ENCODE results near the gene DDA1. TPM values are rescaled to one million over a fixed set of nuclear protein-coding genes. Genes with fewer than 3 reads are reported as not detected.
A peak's percentile ranks its signal among the peaks of the same experiment; 100 is the strongest.

The DDA1 gene
- total and polyA plus RNA-seq, 2 of the 13 experiments (the other 11 are each of a cell fraction or from before 2014, with no cell fraction given) = 24.5 to 26.0 TPM

- Histone ChIP-seq H2AFZ (ENCODE audit: low read length) (no peak overlapping the region), H3K4me2 (ENCODE audit: low read depth, low read length) (peak overlapping the region; percentile 44), H3K4me1 (ENCODE audit: insufficient read depth, low read length) (0 out of 2 replicates have a peak, but pooled peaks cover 6% of the 10 kb centered on the region), H3K9me3 (ENCODE audit: low read length) (no peaks in the 10 kb centered on the region), H3K27ac (ENCODE audit: extremely low read length, insufficient read depth, low read length) (no peak overlapping the region), H3K27me3 (ENCODE audit: control insufficient read depth in 1 of 2, insufficient read depth in 2 of 2, low read length in 2 of 2) (no peaks in the 10 kb centered on the region), H3K4me3 (replicated peaks in 1 of 3; ENCODE audit: insufficient read depth in 1 of 3, low read depth in 2 of 3, low read length in 3 of 3) (peak overlapping the region in 1 of 3 experiments; percentile 57; a peak in 2 of 6 replicates), H4K20me1 (ENCODE audit: insufficient read depth, low read length) (no peaks in the 10 kb centered on the region), H3K36me3 (replicated peaks in 1 of 2; ENCODE audit: control insufficient read depth in 1 of 2, insufficient read depth in 2 of 2, low read length in 2 of 2) (peaks cover 1 to 8% of the 10 kb centered on the region in 2 experiments; a peak in 3 of 5 replicates), H3K79me2 (ENCODE audit: insufficient read depth, low read length) (no peaks in the 10 kb centered on the region), H3K9ac (ENCODE audit: insufficient read depth, low read depth, low read length) (peak overlapping the region; percentile 23)
- in situ Hi-C loops (cut with HindIII; ENCODE audit: extremely low pct_ligation_motif_present, low pct_unique_long_range_greater_than_20kb) = loop anchor here (5.0 kb wide), 2 partner anchors 80 to 215 kb away; no protein-coding TSS in a partner anchor
- ChIA-PET CTCF (ENCODE audit: low intra/inter-chr PET ratio, low total read pairs) (interaction anchor here (1.1 to 2.3 kb wide), 3 partner anchors 22 to 215 kb away, joined by 5 to 17 read pairs (median 16); no protein-coding TSS in a partner anchor), POLR2A (interaction anchor here (0.6 to 1.2 kb wide), 6 partner anchors 16 to 56 kb away, joined by 3 to 5 read pairs (median 4); partner anchors contain the start of genes BABAM1, DDA1, MRPL34 and OCEL1)
- peak; percentile 69 for DNase-seq (ENCODE audit: low spot score)
- ATAC-seq = peak; percentile 96
- intact Hi-C loops (cut with micrococcal nuclease; ENCODE audit: unreplicated experiment) = loop anchor here (1.0 to 5.0 kb wide), 2 partner anchors 77 to 215 kb away; no protein-coding TSS in a partner anchor
- BruUV-seq (replicated peaks) = no TSS peak
- no peak for FAIRE-seq
- WGBS (ENCODE audit: low lambda C conversion rate) = 10% methylated on average over 20 of the region's 45 CpGs
- TF ChIP-seq ZFP90 (CRISPR knock-in tag; IDR thresholded peaks at IDR 0.05; ENCODE audit: borderline replicate concordance) = no peak
- TF ChIP-seq KLF13 (CRISPR knock-in tag; IDR thresholded peaks at IDR 0.05) = no peak
- peak; percentile 46; the same call in 1 of the 2 replicates for TF ChIP-seq ZNF292 (CRISPR knock-in tag; IDR thresholded peaks at IDR 0.05; ENCODE audit: borderline replicate concordance, low read depth)
- TF ChIP-seq ZHX2 (IDR thresholded peaks at IDR 0.05; ENCODE audit: low read depth) = no peak
- TF ChIP-seq ZHX2 (CRISPR knock-in tag; IDR thresholded peaks at IDR 0.05; ENCODE audit: borderline replicate concordance) = no peak
- no peak; the same call in 1 of the 2 replicates for TF ChIP-seq TSC22D2 (CRISPR knock-in tag; IDR thresholded peaks at IDR 0.05; ENCODE audit: borderline replicate concordance)
- no peak for TF ChIP-seq ELF1 (CRISPR knock-in tag; IDR thresholded peaks at IDR 0.05)
- no peak for TF ChIP-seq CBX2 (IDR thresholded peaks at IDR 0.05; ENCODE audit: low read depth, low read length)
- no peak for TF ChIP-seq CBX2 (CRISPR knock-in tag; IDR thresholded peaks at IDR 0.05; ENCODE audit: low read depth)
- TF ChIP-seq MXI1 (IDR thresholded peaks at IDR 0.05; ENCODE audit: borderline replicate concordance, low read depth, low read length) = no peak
- TF ChIP-seq ZBTB7B (CRISPR knock-in tag; IDR thresholded peaks at IDR 0.05) = 0 out of 2 replicates have a peak, but pooled peaks have one; percentile 48
- TF ChIP-seq E2F1 (CRISPR knock-in tag; IDR thresholded peaks at IDR 0.05) = peak; percentile 57; the same call in 1 of the 2 replicates
- TF ChIP-seq NFATC3 (CRISPR knock-in tag; IDR thresholded peaks at IDR 0.05) = no peak
- no peak for TF ChIP-seq ZNF326 (CRISPR knock-in tag; IDR thresholded peaks at IDR 0.05; ENCODE audit: borderline replicate concordance)
- no peak for TF ChIP-seq CHD2 (IDR thresholded peaks at IDR 0.05; ENCODE audit: low read depth, low read length)
- 0 out of 2 replicates have a peak, but pooled peaks have one; percentile 69 for TF ChIP-seq ZNF576 (CRISPR knock-in tag; IDR thresholded peaks at IDR 0.05)
- no peak; the same call in 1 of the 2 replicates for TF ChIP-seq TAF1 (CRISPR knock-in tag; IDR thresholded peaks at IDR 0.05)
These were observed 26.8 kb upstream of the DDA1 start for GRCh38 chr19:17282488-17283125.
